ENCODE measurements around the gene CT47A1.
"Not testable (repeated sequence)": the region's sequence is repeated elsewhere in the genome, so short reads cannot be mapped to it uniquely, and the experiment has no call there.

GRCh38 chrX:120956500-120956899 is 29.1 kb downstream of the CT47A1 start, which contains the start of gene CT47A7:
- not testable (repeated sequence) for TF ChIP-seq POLR2A (IDR thresholded peaks at IDR 0.05); CTCF (IDR thresholded peaks at IDR 0.05 in 4 of 5, conservative IDR thresholded peaks at IDR 0.05 in 1 of 5)
